ENCODE results near the gene C2CD4C. TPM values are rescaled to one million over a fixed set of nuclear protein-coding genes. Genes with fewer than 3 reads are reported as not detected.
"Not testable (repeated sequence)": the region's sequence is repeated elsewhere in the genome, so short reads cannot be mapped to it uniquely, and the experiment has no call there.

The C2CD4C gene
- 2.0 and 7.5 TPM in 2 replicates for total RNA-seq

GRCh38 chr19:408902-409515, at the start of gene C2CD4C:
TSS of gene C2CD4C (minus strand) at chr19:409147. CDS start at chr19:408361, 786 bp downstream.
- DNase-seq (ENCODE audit: low read depth in 2 of 2) = peak in 1 of 2 donors; percentile 47

GRCh38 chr19:458091-459042, 49.4 kb upstream of the C2CD4C start:
- no peak for DNase-seq (ENCODE audit: low read depth in 2 of 2)

- DNase-seq (ENCODE audit: low read depth in 2 of 2) = no peak
Measured at GRCh38 chr19:457636-458035, 48.7 kb upstream of the C2CD4C start.

- DNase-seq (ENCODE audit: low read depth in 2 of 2) = no peak
Measured at GRCh38 chr19:456547-457110, 47.7 kb upstream of the C2CD4C start.

GRCh38 chr19:455851-456546, 47.1 kb upstream of the C2CD4C start:
- DNase-seq (ENCODE audit: low read depth in 2 of 2) = no peak

- no peak for DNase-seq (ENCODE audit: low read depth in 2 of 2)
Measured at GRCh38 chr19:455031-455705, 46.2 kb upstream of the C2CD4C start.

- no peak for DNase-seq (ENCODE audit: low read depth in 2 of 2)
Measured at GRCh38 chr19:453606-454005, 44.7 kb upstream of the C2CD4C start.

- DNase-seq (ENCODE audit: low read depth in 2 of 2) = no peak
Measured at GRCh38 chr19:452829-453228, 43.9 kb upstream of the C2CD4C start.

GRCh38 chr19:450912-451481, 42.0 kb upstream of the C2CD4C start:
- not testable (repeated sequence) for DNase-seq (ENCODE audit: low read depth in 2 of 2)

GRCh38 chr19:449916-450315, 41.0 kb upstream of the C2CD4C start:
- no peak for DNase-seq (ENCODE audit: low read depth in 2 of 2)

GRCh38 chr19:447816-448560, 39.0 kb upstream of the C2CD4C start:
- DNase-seq (ENCODE audit: low read depth in 2 of 2) = peak in 1 of 2 donors; percentile 61

- peak in 1 of 2 donors; percentile 63 for DNase-seq (ENCODE audit: low read depth in 2 of 2)
Measured at GRCh38 chr19:447064-447426, 38.1 kb upstream of the C2CD4C start.

- no peak for DNase-seq (ENCODE audit: low read depth in 2 of 2)
Measured at GRCh38 chr19:444677-445210, 35.8 kb upstream of the C2CD4C start.

GRCh38 chr19:443005-443404, 34.1 kb upstream of the C2CD4C start:
- no peak for DNase-seq (ENCODE audit: low read depth in 2 of 2)

GRCh38 chr19:442085-442484, 33.1 kb upstream of the C2CD4C start:
- DNase-seq (ENCODE audit: low read depth in 2 of 2) = no peak

GRCh38 chr19:441213-441836, 32.4 kb upstream of the C2CD4C start:
- peak; percentile 32 to 85 for DNase-seq (ENCODE audit: low read depth in 2 of 2)

GRCh38 chr19:440391-441212, 31.7 kb upstream of the C2CD4C start:
- DNase-seq (ENCODE audit: low read depth in 2 of 2) = no peak

- DNase-seq (ENCODE audit: low read depth in 2 of 2) = no peak
Measured at GRCh38 chr19:439167-439900, 30.4 kb upstream of the C2CD4C start.

Measured in lung microvascular endothelial cell (primary cell).